ENCODE measurements around the gene RAB35. TPM values are rescaled to one million over a fixed set of nuclear protein-coding genes. Genes with fewer than 3 reads are reported as not detected.
A peak's percentile ranks its signal among the peaks of the same experiment; 100 is the strongest.

The RAB35 gene
- total RNA-seq, 1 experiment from 2014 or later, result 57.1 TPM

DNA sequence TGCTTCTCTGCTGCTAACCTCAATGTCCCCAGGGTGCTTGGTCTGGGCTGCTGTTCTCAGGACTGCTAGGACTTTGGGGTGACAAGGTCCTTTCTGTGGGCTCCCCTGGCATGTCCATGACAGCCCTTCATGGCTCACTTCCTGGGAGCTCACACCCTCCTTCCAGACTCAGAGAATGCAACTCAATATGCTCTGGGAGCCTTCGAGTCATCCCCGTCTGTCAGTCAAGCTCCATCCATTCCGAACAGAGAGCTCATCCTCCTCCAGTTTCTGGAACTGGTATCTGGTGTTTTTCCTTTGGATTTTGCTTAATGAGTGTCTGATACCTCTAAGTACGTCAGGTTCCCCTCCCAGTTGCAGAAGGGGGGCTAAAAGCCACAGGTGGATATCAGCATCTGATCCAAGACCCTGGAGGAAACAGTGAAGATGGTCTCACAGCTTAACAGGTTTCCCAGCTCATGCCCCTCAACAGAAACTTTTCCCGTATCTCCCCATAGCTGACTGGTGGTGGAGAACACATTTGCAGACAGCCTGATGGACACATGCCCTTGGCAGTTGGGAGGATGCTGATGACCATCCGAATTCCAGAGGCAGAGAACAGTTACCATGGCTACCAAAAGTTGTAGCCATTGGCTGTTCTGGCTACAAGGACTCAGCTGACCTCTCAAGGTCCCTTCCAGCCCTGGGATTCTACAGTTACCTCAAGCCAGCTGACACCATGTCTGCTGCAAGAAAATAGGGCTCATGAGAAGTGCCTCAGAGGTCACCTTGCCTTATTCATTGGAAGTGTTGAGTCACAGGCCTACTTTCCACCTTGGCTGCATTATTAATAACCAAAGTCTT, 9.5 kb upstream of the RAB35 start:
- H4K20me1 ChIP-seq (ENCODE audit: insufficient read depth), result no peaks in the 10 kb centered on the region; the same call in 1 of the 2 replicates
- H3K36me3 ChIP-seq (ENCODE audit: control insufficient read depth in 1 of 2, insufficient read depth in 2 of 2, low read length in 2 of 2), result peaks cover 30 to 39% of the 10 kb centered on the region in 2 experiments
- ChIA-PET POLR2A (interaction anchor here (1.2 kb wide), 1 partner anchor 9 kb away, joined by 6 read pairs; the partner anchor contains the start of gene RAB35), CTCF (interaction anchor here (1.4 kb wide), 1 partner anchor 39 kb away, joined by 3 read pairs; no protein-coding TSS in a partner anchor), RAD21 (ENCODE audit: low non-redundant PET in 1 of 2, low total read pairs in 2 of 2, uncharacterized antibody in 2 of 2, unreplicated experiment in 2 of 2) (no interaction called here)
- no peaks in the 10 kb centered on the region for H3K27me3 ChIP-seq (ENCODE audit: insufficient read depth, low read length)
- H3K9me3 ChIP-seq (ENCODE audit: control insufficient read depth in 1 of 2, insufficient read depth in 1 of 2, low read depth in 1 of 2, low read length in 2 of 2), result no peaks in the 10 kb centered on the region
- DNase-seq (ENCODE audit: low read depth, low spot score), result no peak
- no peak overlapping the region for H2AFZ ChIP-seq (ENCODE audit: low read depth, low read length, poor library complexity, severe bottlenecking)
- H3K4me1 ChIP-seq (ENCODE audit: control insufficient read depth in 1 of 2, insufficient read depth in 2 of 2, low read length in 2 of 2), result no peaks in the 10 kb centered on the region
- no peak overlapping the region for H3K27ac ChIP-seq (ENCODE audit: low read depth, low read length)
- H3K79me2 ChIP-seq (ENCODE audit: insufficient read depth, low read length), result no peaks in the 10 kb centered on the region
- H3K9me2 ChIP-seq (ENCODE audit: insufficient read depth), result no peaks in the 10 kb centered on the region
- H3K9ac ChIP-seq (ENCODE audit: low read length), result no peak overlapping the region
- intact Hi-C loops (cut with micrococcal nuclease), result no loop called here
- no peak overlapping the region for H3K4me3 ChIP-seq (replicated peaks in 1 of 2; ENCODE audit: low read depth in 1 of 2, low read length in 2 of 2)
- BruUV-seq (replicated peaks), result no TSS peak
- TF ChIP-seq SIN3A (IDR thresholded peaks at IDR 0.05; ENCODE audit: low read depth), result no peak
- TF ChIP-seq EGR1 (IDR thresholded peaks at IDR 0.05; ENCODE audit: low read depth), result no peak
- TF ChIP-seq EZH2phosphoT487 (IDR thresholded peaks at IDR 0.05; ENCODE audit: borderline replicate concordance), result no peak
- no peak for TF ChIP-seq JUND (IDR thresholded peaks at IDR 0.05)
- TF ChIP-seq POLR2AphosphoS5 (IDR thresholded peaks at IDR 0.05; ENCODE audit: low read depth, low read length), result no peak; the same call in 1 of the 2 replicates
- no peak for TF ChIP-seq SP1 (IDR thresholded peaks at IDR 0.05; ENCODE audit: low read depth)
- TF ChIP-seq, protein P1, sequence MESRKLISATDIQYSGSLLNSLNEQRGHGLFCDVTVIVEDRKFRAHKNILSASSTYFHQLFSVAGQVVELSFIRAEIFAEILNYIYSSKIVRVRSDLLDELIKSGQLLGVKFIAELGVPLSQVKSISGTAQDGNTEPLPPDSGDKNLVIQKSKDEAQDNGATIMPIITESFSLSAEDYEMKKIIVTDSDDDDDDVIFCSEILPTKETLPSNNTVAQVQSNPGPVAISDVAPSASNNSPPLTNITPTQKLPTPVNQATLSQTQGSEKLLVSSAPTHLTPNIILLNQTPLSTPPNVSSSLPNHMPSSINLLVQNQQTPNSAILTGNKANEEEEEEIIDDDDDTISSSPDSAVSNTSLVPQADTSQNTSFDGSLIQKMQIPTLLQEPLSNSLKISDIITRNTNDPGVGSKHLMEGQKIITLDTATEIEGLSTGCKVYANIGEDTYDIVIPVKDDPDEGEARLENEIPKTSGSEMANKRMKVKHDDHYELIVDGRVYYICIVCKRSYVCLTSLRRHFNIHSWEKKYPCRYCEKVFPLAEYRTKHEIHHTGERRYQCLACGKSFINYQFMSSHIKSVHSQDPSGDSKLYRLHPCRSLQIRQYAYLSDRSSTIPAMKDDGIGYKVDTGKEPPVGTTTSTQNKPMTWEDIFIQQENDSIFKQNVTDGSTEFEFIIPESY (IDR thresholded peaks at IDR 0.05; ENCODE audit: extremely low read depth, insufficient replicate concordance, low read length), result no peak
- H3K4me2 ChIP-seq (ENCODE audit: low read length), result no peak overlapping the region
- peak; percentile 15; the same call in 1 of the 2 replicates for ATAC-seq
